DOHH2 (cell line): ENCODE measurements around the gene CIAO3.

Source experiments
- CTCF ChIP-seq: fragments of 200-600 bp; sonication (generic); IDR thresholded peaks from one replicate; pipeline ENCODE4 v1.5.1; 2014; ENCODE audit warnings: antibody characterized with exemption, mild to moderate bottlenecking, low read depth, low read length; ENCODE audit not compliant: poor library complexity, severe bottlenecking
- EZH2phosphoT487 ChIP-seq: fragments of 200-600 bp; sonication (generic); IDR thresholded peaks from 2 replicates; pipeline ENCODE4 v1.6.1; 2017; ENCODE audit warnings: borderline replicate concordance, mild to moderate bottlenecking, antibody characterized with exemption, low read length, moderate library complexity, mixed read lengths

- no peak for TF ChIP-seq CTCF
- TF ChIP-seq EZH2phosphoT487, result no peak
Observed at GRCh38 chr16:714558-715476, 26.0 kb downstream of the CIAO3 start, which contains the start of gene METRN.
